Tibial artery (tissue), 4 donors: ENCODE results near the gene HOXA10.

Experiments used
- DNase-seq, 2 donors: peaks; one replicate each; pipeline ENCODE4 v3.0.0-alpha.2; 2019
- H3K27ac ChIP-seq, 2 donors: fragments of 200-600 bp; sonication (generic) in 1 of 2; 1 replicate in 1 of 2; 2 replicates in 1 of 2; pipeline ENCODE4 v1.5.1; 2018 to 2019; ENCODE audit warnings: mild to moderate bottlenecking in 1 of 2
- H3K27me3 ChIP-seq, 2 donors: fragments of 200-600 bp; sonication (generic) in 1 of 2; one replicate each; pipeline versions ENCODE4 v1.5.1 to v1.6.0; 2016 to 2019
- H3K36me3 ChIP-seq, 3 donors: fragments of 200-600 bp; sonication (generic) in 2 of 3; one replicate each; pipeline ENCODE4 v1.5.1; 2016 to 2019; ENCODE audit warnings: mild to moderate bottlenecking in 2 of 3
- H3K4me1 ChIP-seq, 4 donors: fragments of 200-600 bp; sonication (generic) in 2 of 4; 1 replicate in 3 of 4; 2 replicates in 1 of 4; pipeline ENCODE4 v1.5.1; 2016 to 2019
- H3K4me3 ChIP-seq, 2 donors: fragments of 200-600 bp; sonication (generic) in 1 of 2; 1 replicate in 1 of 2; 2 replicates in 1 of 2; pipeline ENCODE4 v1.5.1; 2018 to 2019; ENCODE audit warnings: mild to moderate bottlenecking in 2 of 2
- H3K9me3 ChIP-seq, 3 donors: fragments of 200-600 bp; sonication (generic) in 1 of 3; one replicate each; pipeline ENCODE4 v1.5.1; 2016 to 2019
- CTCF ChIP-seq, 2 experiments: fragments of 200-600 bp in 1 of 2; fragments of 450-650 bp in 1 of 2; IDR thresholded peaks; one replicate each; pipeline ENCODE4 v1.5.1; 2017 to 2019; ENCODE audit warnings: antibody characterized with exemption in 2 of 2, mild to moderate bottlenecking in 1 of 2, moderate library complexity in 1 of 2
- intact Hi-C: fragments of 100-400 bp; cut with DNase I; formaldehyde crosslinking; loops from one replicate; pipeline ENCODE4 v1.15.0; 2023; ENCODE audit warnings: low total_unique reads

Gene HOXA10

GRCh38 chr7:27177795-27178320, 3.7 kb upstream of the HOXA10 start:
- H3K36me3 ChIP-seq, result no peaks in the 10 kb centered on the region
- H3K9me3 ChIP-seq, result no peaks in the 10 kb centered on the region
- H3K4me3 ChIP-seq, result peak overlapping the region; percentile 19 to 45
- peak overlapping the region; percentile 96 to 97 for H3K27ac ChIP-seq
- H3K4me1 ChIP-seq, result peaks cover 0 to 41% (median 13%) of the 10 kb centered on the region in 4 donors
- H3K27me3 ChIP-seq, result peaks cover 0 to 37% of the 10 kb centered on the region in 2 donors
- intact Hi-C loops, result no loop called here
- DNase-seq, result peak; percentile 9 to 61
- no peak for TF ChIP-seq CTCF (IDR thresholded peaks at IDR 0.05)

- H3K9me3 ChIP-seq, result no peaks in the 10 kb centered on the region
- peaks cover 0 to 39% (median 14%) of the 10 kb centered on the region in 4 donors for H3K4me1 ChIP-seq
- H3K27me3 ChIP-seq, result peaks cover 0 to 30% of the 10 kb centered on the region in 2 donors
- peak overlapping the region; percentile 96 to 97 for H3K27ac ChIP-seq
- intact Hi-C loops, result no loop called here
- peak overlapping the region; percentile 19 to 45 for H3K4me3 ChIP-seq
- H3K36me3 ChIP-seq, result no peaks in the 10 kb centered on the region
- TF ChIP-seq CTCF (IDR thresholded peaks at IDR 0.05), result no peak
- peak; percentile 21 to 67 for DNase-seq
These were observed 3.1 kb upstream of the HOXA10 start for GRCh38 chr7:27176962-27177794.

GRCh38 chr7:27176524-27176845, 2.4 kb upstream of the HOXA10 start:
- intact Hi-C loops, result no loop called here

GRCh38 chr7:27175626-27176523, 1.8 kb upstream of the HOXA10 start:
- Histone ChIP-seq H3K9me3 (no peaks in the 10 kb centered on the region), H3K27ac (peak overlapping the region; percentile 96 to 97), H3K27me3 (peaks cover 0 to 17% of the 10 kb centered on the region in 2 donors), H3K36me3 (no peaks in the 10 kb centered on the region), H3K4me1 (peaks cover 0 to 39% (median 14%) of the 10 kb centered on the region in 4 donors), H3K4me3 (peak overlapping the region; percentile 68 to 91)
- intact Hi-C loops, result no loop called here
- DNase-seq, result peak; percentile 22 to 67
- no peak for TF ChIP-seq CTCF (IDR thresholded peaks at IDR 0.05)

More at GRCh38 chr7:27176524-27176845, 2.4 kb upstream of the HOXA10 start:
- H3K9me3 ChIP-seq, result no peaks in the 10 kb centered on the region
- no peak for TF ChIP-seq CTCF (IDR thresholded peaks at IDR 0.05)
- H3K4me1 ChIP-seq, result peaks cover 0 to 39% (median 14%) of the 10 kb centered on the region in 4 donors
- H3K4me3 ChIP-seq, result peak overlapping the region; percentile 68 to 91
- DNase-seq, result peak in 1 of 2 donors; percentile 21
- peaks cover 0 to 23% of the 10 kb centered on the region in 2 donors for H3K27me3 ChIP-seq
- H3K27ac ChIP-seq, result peak overlapping the region; percentile 96 to 97
- no peaks in the 10 kb centered on the region for H3K36me3 ChIP-seq

GRCh38 chr7:27174874-27175625, 930 bp upstream of the HOXA10 start:
- Histone ChIP-seq H3K27me3 (peaks cover 0 to 9% of the 10 kb centered on the region in 2 donors), H3K9me3 (no peaks in the 10 kb centered on the region), H3K36me3 (no peaks in the 10 kb centered on the region), H3K4me3 (peak overlapping the region; percentile 68 to 91), H3K4me1 (peaks cover 0 to 37% (median 14%) of the 10 kb centered on the region in 4 donors), H3K27ac (peak overlapping the region; percentile 96 to 97)
- TF ChIP-seq CTCF (IDR thresholded peaks at IDR 0.05), result no peak
- DNase-seq, result peak; percentile 37 to 76
- intact Hi-C loops, result loop anchor here (5.0 kb wide), 1 partner anchor 978 kb away; no protein-coding TSS in a partner anchor
